Measurements from ENCODE around the gene CLVS2.

CLVS2 gene

GRCh38 chr6:122995921-122996793 lies at the start of gene CLVS2:
CLVS2 (plus strand) TSS chr6:122996235; CDS start chr6:122997778, 1,543 bp downstream.
- peak; percentile 97 for DNase-seq

- peak; percentile 47 for DNase-seq
Observed at GRCh38 chr6:122947355-122947754, 48.7 kb upstream of the CLVS2 start.

DNA sequence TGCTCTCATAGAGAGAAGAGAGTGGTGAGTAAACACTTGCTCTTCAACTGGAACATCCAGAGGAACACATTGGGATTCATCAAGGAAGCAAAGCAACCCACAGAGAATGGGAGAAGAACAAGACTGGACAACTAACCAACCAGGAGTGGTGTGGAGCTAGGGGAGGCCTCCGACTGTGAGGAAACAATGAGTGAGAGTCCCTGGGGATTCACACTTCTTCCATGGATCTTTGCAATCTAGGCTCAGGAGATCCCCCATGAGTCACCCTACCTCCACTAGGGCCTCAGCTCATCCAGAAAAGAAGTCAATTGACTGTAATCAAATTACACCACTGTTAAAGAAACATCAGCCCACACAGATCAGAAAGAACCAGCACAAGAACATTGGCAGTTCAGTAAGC lies 42.3 kb upstream of the CLVS2 start:
- no peak for DNase-seq

DNA sequence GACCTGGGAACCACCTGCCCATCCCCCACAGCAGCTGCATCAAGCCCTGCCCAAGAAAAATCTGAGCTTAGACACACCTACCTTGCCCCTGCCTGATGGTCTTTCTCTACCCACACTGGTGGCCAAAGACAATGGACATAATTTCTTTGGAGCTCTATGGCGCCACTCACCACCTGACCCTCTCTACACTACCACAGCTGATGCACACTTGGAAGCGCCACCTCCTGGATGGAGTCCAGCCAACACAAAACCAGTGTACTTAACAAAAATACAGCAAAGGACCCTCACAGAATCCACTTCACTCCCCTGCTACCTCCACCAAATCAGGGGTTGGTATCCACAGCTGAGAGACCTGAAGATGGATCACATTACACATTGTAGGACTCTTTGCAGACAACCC lies 39.7 kb upstream of the CLVS2 start:
- no peak for DNase-seq

GRCh38 chr6:122962000-122962624 lies 33.9 kb upstream of the CLVS2 start:
- no peak for DNase-seq

GRCh38 chr6:122969999-122970533 lies 26.0 kb upstream of the CLVS2 start:
- DNase-seq = peak; percentile 24

GRCh38 chr6:122977180-122977579 lies 18.9 kb upstream of the CLVS2 start:
- no peak for DNase-seq

GRCh38 chr6:122984393-122984792 lies 11.6 kb upstream of the CLVS2 start:
- no peak for DNase-seq

- DNase-seq = peak; percentile 52
Observed at GRCh38 chr6:122994256-122994655, 1.8 kb upstream of the CLVS2 start.

GRCh38 chr6:122996794-122997505 lies 915 bp downstream of the CLVS2 start:
- peak; percentile 92 for DNase-seq

GRCh38 chr6:122997541-122998150 lies 1.6 kb downstream of the CLVS2 start:
- DNase-seq = peak; percentile 80

DNA sequence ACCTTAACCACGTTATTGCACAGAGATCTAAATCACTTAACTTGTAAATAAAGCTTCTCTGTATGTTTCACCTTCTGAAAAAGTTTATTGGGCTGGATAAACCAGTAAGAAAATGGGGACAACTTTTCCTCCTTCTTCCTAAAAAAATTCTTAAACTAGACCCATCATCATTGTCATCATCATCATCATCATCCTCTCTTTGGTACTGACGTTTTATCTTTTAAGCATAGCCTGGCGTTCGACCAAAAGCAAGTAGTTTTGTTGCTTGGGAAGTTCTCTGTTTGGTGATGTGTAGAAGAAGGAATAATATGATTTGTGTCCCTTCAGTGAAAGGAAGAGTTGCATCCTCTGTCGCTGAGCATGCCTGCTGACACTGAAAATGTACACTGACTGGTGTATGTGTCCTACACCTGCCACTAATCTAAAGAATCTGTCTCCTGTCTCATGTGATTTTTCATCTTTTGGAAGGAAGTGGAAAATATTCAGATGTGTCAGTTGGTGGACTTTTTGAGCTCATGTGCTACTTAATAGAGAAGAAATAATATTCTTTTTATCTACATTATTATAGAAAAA lies 2.5 kb downstream of the CLVS2 start:
- DNase-seq = peak; percentile 37

- peak; percentile 33 for DNase-seq
Observed at GRCh38 chr6:123000244-123000770, 4.3 kb downstream of the CLVS2 start.

GRCh38 chr6:123001540-123001939 lies 5.5 kb downstream of the CLVS2 start:
- DNase-seq = peak; percentile 43

DNA sequence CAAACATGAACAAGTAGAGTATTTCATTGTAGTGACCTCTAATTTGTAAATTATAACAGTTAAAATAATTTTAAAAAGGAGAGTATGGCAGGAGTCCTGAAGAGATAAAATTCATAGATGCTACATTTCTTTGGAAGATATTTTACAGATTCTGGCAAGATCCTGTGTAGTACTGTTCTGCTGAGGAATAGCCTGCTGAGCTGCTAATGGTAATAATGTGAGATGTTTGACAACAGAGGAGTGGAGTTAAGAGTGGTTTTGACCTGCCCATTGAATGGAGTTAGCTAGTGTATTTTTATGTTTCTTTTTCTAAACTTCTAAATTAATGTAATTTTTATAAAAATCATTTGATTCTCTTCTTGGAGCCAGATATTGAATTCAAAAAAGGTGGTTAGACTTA lies 11.8 kb downstream of the CLVS2 start:
- peak; percentile 64 for DNase-seq

DNA sequence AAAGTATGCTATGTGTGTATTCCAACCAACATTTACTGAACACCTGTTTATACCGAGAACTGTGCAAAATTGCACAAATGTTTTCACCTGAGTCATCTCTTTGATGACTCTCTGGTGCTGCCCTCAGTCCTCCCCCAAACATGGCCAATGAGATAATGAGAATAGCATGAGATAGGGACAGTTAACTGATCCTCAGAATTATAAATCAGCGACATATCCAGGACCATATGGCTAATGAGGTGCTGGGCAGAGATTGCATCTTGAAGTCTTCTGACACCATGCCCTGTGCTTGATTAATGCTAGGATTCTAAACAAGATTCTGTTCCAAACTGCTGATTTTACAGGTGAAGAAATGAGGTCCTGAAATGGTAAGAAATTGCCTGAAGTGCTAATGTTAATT lies 13.0 kb downstream of the CLVS2 start:
- DNase-seq = no peak

DNA sequence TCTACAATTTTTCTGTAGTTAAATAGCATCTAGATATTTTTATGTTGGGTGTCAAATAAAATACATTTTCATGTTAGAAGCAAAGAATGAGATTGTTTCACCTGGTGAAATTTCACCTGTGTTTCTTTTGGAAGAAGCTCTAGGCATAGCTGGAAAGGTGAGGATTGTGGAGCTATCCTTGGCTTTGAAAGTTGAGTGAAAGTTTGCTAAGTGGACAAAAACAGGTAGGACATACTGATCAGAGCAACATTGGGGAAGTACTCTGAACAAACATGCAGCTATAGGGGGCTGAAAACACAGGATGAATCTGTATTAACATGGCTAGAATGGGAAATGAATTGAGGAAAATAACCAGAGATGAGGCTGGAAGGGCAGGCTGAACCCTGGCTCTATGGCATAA lies 18.8 kb downstream of the CLVS2 start:
- DNase-seq = no peak

- DNase-seq = no peak
Observed at GRCh38 chr6:123016431-123017103, 20.5 kb downstream of the CLVS2 start.

- no peak for DNase-seq
Observed at GRCh38 chr6:123017104-123017682, 21.2 kb downstream of the CLVS2 start.

DNA sequence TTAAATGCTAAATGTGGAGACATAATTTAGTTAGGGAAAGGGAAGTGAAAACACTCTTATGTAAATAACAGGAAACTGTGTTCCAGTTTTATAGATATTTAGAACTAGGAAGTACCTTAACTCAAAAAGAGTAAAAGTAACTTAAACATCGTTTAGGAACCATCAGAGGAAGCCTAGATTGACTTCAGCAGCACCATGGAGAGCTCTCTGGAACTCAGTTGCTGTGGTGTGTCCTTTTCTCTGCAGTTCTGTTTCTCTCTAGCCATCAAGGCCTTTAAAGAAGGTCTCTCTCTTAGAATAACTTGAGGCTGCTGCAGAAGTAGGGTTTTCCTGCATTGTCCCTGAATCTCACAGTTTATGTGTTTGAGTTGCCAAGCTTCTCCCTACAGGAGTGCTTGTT lies 26.9 kb downstream of the CLVS2 start:
- no peak for DNase-seq

DNA sequence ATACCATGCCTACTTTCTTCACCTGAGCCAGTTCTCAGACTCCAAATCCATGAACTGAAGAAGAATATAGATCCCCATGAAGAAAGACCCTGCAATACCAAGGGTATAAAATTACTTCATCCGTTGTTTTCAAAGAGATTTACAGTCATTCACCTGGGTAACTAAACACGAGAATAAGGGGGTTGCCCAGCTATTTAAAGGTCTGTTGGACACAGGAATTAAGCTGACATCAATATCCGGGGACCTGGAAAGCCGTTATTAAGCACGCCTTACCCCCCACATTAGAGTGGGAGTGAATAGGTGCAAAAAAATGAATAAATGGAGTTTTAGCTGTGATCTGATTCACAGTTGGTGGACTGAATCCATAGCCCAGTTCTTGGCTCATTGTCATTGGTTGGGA lies 28.9 kb downstream of the CLVS2 start:
- DNase-seq = no peak
